Keratinocyte (primary cell): ENCODE results near the gene DLG1. TPM values are rescaled to one million over a fixed set of nuclear protein-coding genes. Genes with fewer than 3 reads are reported as not detected.

Experiments used
- DNase-seq: peaks from one replicate; pipeline ENCODE4 v3.0.0-alpha.2; 2011; ENCODE audit warnings: low read depth, missing footprints, low spot score
- FAIRE-seq: peaks from 2 replicates; lab custom pipeline; 2011; peaks lifted over from hg19 to GRCh38; lab: Jason Lieb, UNC
- H2AFZ ChIP-seq: 2 replicates; pipeline ENCODE4 v1.6.0; 2012; ENCODE audit warnings: low read length, control low read depth, inconsistent platforms; ENCODE audit not compliant: control insufficient read depth
- H3K27ac ChIP-seq: 2 replicates; pipeline ENCODE4 v1.5.1; 2011; ENCODE audit warnings: low read length; ENCODE audit not compliant: control insufficient read depth, insufficient read depth
- H3K27me3 ChIP-seq: 3 replicates; pipeline ENCODE4 v1.6.0; 2011; ENCODE audit warnings: low read length; ENCODE audit not compliant: control insufficient read depth, insufficient read depth; ENCODE audit errors: extremely low read depth
- H3K36me3 ChIP-seq, 2 experiments: 2 replicates in 1 of 2; 3 replicates in 1 of 2; pipeline ENCODE4 v1.5.1; 2011; ENCODE audit warnings: low read length in 2 of 2, mild to moderate bottlenecking in 1 of 2; ENCODE audit not compliant: control insufficient read depth in 2 of 2, insufficient read depth in 2 of 2; ENCODE audit errors: extremely low read depth in 1 of 2
- H3K4me1 ChIP-seq: 3 replicates; pipeline ENCODE4 v1.5.1; 2011; ENCODE audit warnings: low read length; ENCODE audit not compliant: control insufficient read depth, insufficient read depth; ENCODE audit errors: extremely low read depth
- H3K4me2 ChIP-seq: 3 replicates; pipeline ENCODE4 v1.6.0; 2011; ENCODE audit warnings: low read depth, low read length; ENCODE audit not compliant: control insufficient read depth, insufficient read depth; ENCODE audit errors: extremely low read depth
- H3K4me3 ChIP-seq, 3 experiments: fragments of 200-600 bp in 1 of 3; sonication (generic) in 1 of 3; 2 replicates in 2 of 3; 3 replicates in 1 of 3; pipeline ENCODE4 v1.5.1; 2011 to 2016; ENCODE audit warnings: low read length in 3 of 3, mild to moderate bottlenecking in 3 of 3, control low read depth in 2 of 3, inconsistent platforms in 1 of 3, low read depth in 1 of 3, mixed read lengths in 1 of 3, mixed run types in 1 of 3, moderate library complexity in 1 of 3; ENCODE audit not compliant: control insufficient read depth in 2 of 3, insufficient read depth in 2 of 3; ENCODE audit errors: extremely low read depth in 1 of 3
- H3K79me2 ChIP-seq: 2 replicates; pipeline ENCODE4 v1.6.0; 2012; ENCODE audit warnings: low read length; ENCODE audit not compliant: control insufficient read depth, insufficient read depth
- H3K9ac ChIP-seq: 3 replicates; pipeline ENCODE4 v1.6.0; 2011; ENCODE audit warnings: low read length; ENCODE audit not compliant: control insufficient read depth, insufficient read depth; ENCODE audit errors: extremely low read depth
- H3K9me1 ChIP-seq: 3 replicates; pipeline ENCODE4 v1.6.0; 2011; ENCODE audit warnings: low read length; ENCODE audit not compliant: control insufficient read depth, insufficient read depth; ENCODE audit errors: extremely low read depth
- H3K9me3 ChIP-seq: 2 replicates; pipeline ENCODE4 v1.5.1; 2012; ENCODE audit warnings: low read depth, low read length; ENCODE audit not compliant: control insufficient read depth
- H4K20me1 ChIP-seq: 3 replicates; pipeline ENCODE4 v1.6.0; 2011; ENCODE audit warnings: low read length; ENCODE audit not compliant: control insufficient read depth, insufficient read depth; ENCODE audit errors: extremely low read depth
- EZH2 ChIP-seq: IDR thresholded peaks from one replicate; pipeline ENCODE4 v1.6.1; 2012; ENCODE audit warnings: inconsistent platforms, mild to moderate bottlenecking, low read length, moderate library complexity
- dilution Hi-C: fragments of 300-500 bp; cut with MboI; formaldehyde crosslinking; loops from one replicate; pipeline ENCODE4 v1.7.0; 2020; ENCODE audit warnings: low sequenced_read_pairs; ENCODE audit not compliant: extremely low pct_ligation_motif_present
- polyA plus RNA-seq, 5 experiments: library from polyadenylated mRNA; depleted of rRNA in 3 of 5; stranded (reverse) in 3 of 5; stranded (forward) in 1 of 5; unstranded in 1 of 5; fragments of >200 nt; gene quantifications; 1 replicate in 1 of 5; 2 replicates in 3 of 5; 3 replicates in 1 of 5; pipeline versions ENCODE4 v1.2.1 to v1.2.3, GENCODE V29; 2011 to 2012; ENCODE audit warnings: missing spikeins in 2 of 5, low read depth in 1 of 5, low replicate concordance in 1 of 5
- TF ChIP-seq, protein P1 (sequence below), 3 experiments: IDR thresholded peaks in 1 of 3; conservative IDR thresholded peaks in 1 of 3; optimal IDR thresholded peaks in 1 of 3; 2 replicates in 2 of 3; 3 replicates in 1 of 3; pipeline versions ENCODE3 to v1.5.1; 2011; ENCODE audit warnings: low read length in 3 of 3, mild to moderate bottlenecking in 3 of 3, moderate library complexity in 2 of 3, control low read depth in 1 of 3, inconsistent platforms in 1 of 3; ENCODE audit not compliant: insufficient read depth in 2 of 3; ENCODE audit errors: extremely low read depth in 1 of 3

The DLG1 gene
- polyA plus RNA-seq, 1 donor (not counting 4 experiments of a cell fraction or from before 2014, with no cell fraction given): 139 TPM

DNA sequence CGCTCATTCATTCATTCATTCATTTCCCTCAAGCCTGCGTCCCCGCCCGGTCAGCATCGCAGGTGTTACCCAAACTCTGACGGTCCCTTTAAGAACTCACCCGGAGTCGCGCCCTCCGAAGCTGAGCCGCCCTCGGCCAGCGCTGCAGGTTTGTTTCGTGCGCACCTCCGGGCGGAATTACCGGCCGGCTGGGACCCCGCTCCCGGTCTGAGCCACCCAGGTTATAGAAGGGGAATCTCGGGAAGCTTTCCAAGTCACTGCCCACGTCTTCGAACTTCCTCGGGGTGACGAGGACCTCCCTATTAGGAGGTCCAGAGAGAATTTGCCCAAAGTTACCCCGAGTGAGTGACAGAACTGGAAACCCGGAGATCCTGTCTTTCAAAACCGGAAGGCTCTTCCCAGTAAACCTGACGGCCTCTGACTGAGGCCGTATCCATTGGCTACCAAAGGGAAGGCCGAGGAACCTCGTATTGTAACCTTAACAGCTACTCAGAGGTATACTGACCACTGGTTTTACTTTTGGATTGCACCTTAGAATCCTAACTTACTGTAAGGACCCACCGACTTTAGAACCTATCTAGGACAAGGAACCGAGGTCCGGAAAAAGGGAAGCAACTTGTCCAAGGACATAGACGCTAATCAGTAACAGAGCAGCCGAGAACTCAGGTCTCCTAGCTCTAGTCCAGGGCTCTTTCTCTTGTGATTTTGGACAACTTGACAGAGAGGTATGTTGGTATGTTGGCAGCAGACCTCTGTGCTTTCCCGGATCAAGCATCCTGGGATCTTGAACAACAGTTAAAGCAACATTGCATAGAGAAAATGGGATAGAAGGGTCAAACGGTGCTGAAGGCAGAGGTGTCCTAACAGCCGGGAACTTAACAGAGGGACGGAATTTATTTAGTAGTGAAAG is 788 bp upstream of the DLG1 start:
- H3K4me2 ChIP-seq: peak overlapping the region; percentile 99
- peaks cover 44% of the 10 kb centered on the region for H3K4me1 ChIP-seq
- peak overlapping the region; percentile 70 for H2AFZ ChIP-seq
- FAIRE-seq: peak; percentile 13
- no peak for DNase-seq
- peaks cover 2 to 10% of the 10 kb centered on the region in 2 experiments for H3K36me3 ChIP-seq
- TF ChIP-seq, protein P1, sequence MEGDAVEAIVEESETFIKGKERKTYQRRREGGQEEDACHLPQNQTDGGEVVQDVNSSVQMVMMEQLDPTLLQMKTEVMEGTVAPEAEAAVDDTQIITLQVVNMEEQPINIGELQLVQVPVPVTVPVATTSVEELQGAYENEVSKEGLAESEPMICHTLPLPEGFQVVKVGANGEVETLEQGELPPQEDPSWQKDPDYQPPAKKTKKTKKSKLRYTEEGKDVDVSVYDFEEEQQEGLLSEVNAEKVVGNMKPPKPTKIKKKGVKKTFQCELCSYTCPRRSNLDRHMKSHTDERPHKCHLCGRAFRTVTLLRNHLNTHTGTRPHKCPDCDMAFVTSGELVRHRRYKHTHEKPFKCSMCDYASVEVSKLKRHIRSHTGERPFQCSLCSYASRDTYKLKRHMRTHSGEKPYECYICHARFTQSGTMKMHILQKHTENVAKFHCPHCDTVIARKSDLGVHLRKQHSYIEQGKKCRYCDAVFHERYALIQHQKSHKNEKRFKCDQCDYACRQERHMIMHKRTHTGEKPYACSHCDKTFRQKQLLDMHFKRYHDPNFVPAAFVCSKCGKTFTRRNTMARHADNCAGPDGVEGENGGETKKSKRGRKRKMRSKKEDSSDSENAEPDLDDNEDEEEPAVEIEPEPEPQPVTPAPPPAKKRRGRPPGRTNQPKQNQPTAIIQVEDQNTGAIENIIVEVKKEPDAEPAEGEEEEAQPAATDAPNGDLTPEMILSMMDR (optimal IDR thresholded peaks at IDR 0.05 in 1 of 3, IDR thresholded peaks at IDR 0.05 in 1 of 3, conservative IDR thresholded peaks at IDR 0.05 in 1 of 3; ENCODE audit: extremely low read depth in 1 of 3, insufficient read depth in 2 of 3, low read length in 3 of 3): no peak
- TF ChIP-seq EZH2: no peak
- H3K9ac ChIP-seq: peak overlapping the region; percentile 85
- H3K4me3 ChIP-seq: peak overlapping the region; percentile 79 to 86 (median 86)
- dilution Hi-C loops: no loop called here
- H3K9me3 ChIP-seq: no peaks in the 10 kb centered on the region
- H3K79me2 ChIP-seq: peaks cover 51% of the 10 kb centered on the region
- H4K20me1 ChIP-seq: no peaks in the 10 kb centered on the region
- peak overlapping the region; percentile 78 for H3K27ac ChIP-seq
- no peaks in the 10 kb centered on the region for H3K9me1 ChIP-seq
- no peaks in the 10 kb centered on the region for H3K27me3 ChIP-seq

DNA sequence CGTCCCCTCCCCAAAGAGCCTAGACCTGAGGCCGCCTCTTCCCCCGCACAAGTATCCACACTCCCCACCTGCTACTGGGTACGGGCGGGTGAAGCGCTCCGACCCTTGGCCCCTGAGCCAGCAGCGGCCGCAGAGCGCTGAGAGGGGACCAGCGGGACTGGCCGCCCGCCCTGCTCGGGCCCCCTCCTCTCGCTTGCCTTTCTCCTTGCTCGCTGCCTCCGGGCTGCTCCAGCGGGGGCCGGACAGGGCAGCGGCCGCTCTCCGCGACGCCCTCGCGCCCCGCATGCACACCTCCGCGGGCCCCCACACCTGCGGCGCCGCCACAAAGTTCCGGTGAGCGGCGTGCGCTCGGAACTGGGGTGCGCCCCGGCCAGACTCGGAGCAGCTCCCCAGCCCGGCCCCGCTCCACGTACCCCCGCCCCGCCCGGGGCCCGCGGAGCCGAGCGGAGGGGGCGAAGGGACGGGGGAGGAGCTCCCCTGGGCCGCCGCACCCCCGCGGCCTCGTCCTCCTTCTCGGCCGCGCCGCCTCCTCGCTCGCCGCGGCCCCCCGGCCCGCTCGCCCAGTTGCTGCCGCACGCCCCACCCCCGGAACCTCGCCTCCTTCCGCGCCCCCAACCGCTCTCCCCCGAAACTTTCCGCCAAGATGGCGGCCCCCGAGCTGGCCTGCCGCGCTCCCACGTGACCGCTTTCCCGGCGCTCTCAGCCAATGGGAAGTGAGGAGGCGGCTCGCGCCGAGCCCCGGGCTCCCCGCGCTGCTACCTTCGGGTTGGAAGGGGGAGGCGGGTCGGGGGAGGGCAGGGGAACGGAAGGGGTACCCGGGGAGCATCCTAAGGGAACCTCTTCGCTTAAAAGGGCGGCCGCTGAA is 704 bp downstream of the DLG1 start:
- Histone ChIP-seq H3K9me1 (no peaks in the 10 kb centered on the region), H4K20me1 (no peaks in the 10 kb centered on the region), H3K9ac (peak overlapping the region; percentile 85), H3K4me1 (peaks cover 51% of the 10 kb centered on the region), H3K9me3 (no peaks in the 10 kb centered on the region), H3K4me3 (peak overlapping the region; percentile 79 to 86 (median 86)), H3K36me3 (peaks cover 3 to 15% of the 10 kb centered on the region in 2 experiments), H3K27ac (peak overlapping the region; percentile 78), H3K4me2 (peak overlapping the region; percentile 99), H2AFZ (peak overlapping the region; percentile 53), H3K79me2 (peaks cover 66% of the 10 kb centered on the region), H3K27me3 (no peaks in the 10 kb centered on the region)
- TF ChIP-seq, protein P1 (optimal IDR thresholded peaks at IDR 0.05 in 1 of 3, IDR thresholded peaks at IDR 0.05 in 1 of 3, conservative IDR thresholded peaks at IDR 0.05 in 1 of 3; ENCODE audit: extremely low read depth in 1 of 3, insufficient read depth in 2 of 3, low read length in 3 of 3): no peak
- no peak for DNase-seq
- FAIRE-seq: no peak
- dilution Hi-C loops: no loop called here
